Stimulated activated CD8-positive, alpha-beta memory T cell treated with anti-CD3 and anti-CD28 coated beads, Interleukin-15, amount 100 ng/mL, for 4 hours (primary cell): ENCODE results near the gene LTBP2.
"Not testable (repeated sequence)": the region's sequence is repeated elsewhere in the genome, so short reads cannot be mapped to it uniquely, and the experiment has no call there.

ENCODE experiments used
- DNase-seq, 2 donors: peaks; one replicate each; pipeline ENCODE4 v3.0.0-alpha.2; 2020; ENCODE audit warnings: low read depth in 2 of 2

Gene LTBP2

GRCh38 chr14:74482571-74482970 lies 129.5 kb downstream of the LTBP2 start:
- DNase-seq = no peak

DNA sequence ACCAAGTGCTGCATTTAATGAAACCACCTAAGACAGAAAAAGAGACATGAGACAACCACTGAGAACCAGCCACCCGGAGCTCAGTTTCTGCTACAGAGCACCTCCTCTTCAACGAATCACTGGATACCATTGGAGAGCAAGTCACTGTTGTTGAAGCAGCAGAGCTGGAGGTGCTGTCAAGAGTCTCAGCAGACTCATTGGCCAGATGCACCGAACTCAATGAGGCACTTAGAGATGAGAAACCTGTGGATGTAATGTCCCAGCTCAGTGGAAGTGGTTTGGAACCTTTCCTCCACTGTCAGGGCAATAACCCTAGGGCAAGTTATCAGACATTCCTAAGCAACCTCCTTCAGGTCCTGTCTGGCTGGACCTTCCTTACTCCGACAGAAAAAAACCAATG lies 132.0 kb downstream of the LTBP2 start:
- DNase-seq = no peak

DNA sequence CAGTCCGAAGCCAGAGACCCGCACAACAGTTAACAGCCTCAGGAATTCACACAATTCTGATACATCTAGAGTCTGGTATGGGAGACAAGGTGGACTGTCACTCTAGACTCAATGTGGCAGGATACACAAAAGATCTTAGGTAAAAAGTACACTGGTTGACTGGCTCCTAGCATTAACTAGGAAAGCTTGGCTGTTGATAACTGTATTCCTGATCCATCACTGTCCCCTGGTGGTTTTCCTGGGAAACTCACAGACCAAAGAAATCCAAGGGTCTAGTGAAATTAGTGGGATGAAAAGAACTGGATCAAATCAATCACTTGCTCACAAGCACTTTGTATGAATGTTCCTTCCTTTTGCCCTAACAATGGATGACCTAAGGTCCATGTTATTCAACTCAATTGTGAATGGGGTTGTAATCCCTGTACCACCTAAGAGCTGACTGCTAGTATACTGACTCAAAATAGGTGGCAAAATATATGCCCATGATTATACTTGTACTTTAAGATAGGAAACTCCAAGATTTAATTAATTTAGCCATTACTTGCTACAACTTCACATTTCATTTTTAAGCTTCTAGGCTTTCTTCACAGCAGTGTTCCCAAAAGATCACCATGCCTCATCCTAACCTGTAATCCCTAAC lies 132.9 kb downstream of the LTBP2 start:
- no peak for DNase-seq

- DNase-seq = no peak
Observed at GRCh38 chr14:74476607-74477006, 135.4 kb downstream of the LTBP2 start.

GRCh38 chr14:74476107-74476506 lies 135.9 kb downstream of the LTBP2 start:
- no peak for DNase-seq

DNA sequence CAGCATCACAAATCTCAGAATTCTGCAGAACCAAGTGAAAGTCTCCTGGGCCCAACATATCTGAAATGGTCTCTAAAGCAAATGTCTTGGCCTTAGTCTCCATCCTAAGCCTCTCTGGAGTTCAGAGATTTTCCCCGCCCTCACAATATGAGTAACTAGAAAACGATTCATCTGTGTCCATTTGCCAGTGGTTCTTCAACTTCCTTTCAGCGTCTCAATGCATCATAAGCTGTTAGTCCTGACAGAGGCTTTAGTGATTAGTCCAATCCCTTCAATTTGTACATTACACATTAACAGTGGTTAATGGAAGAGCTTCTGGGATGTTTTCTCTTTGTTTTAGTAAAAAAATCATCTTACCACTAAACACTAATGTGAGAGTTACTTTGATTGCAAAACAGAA lies 136.4 kb downstream of the LTBP2 start:
- DNase-seq = no peak

- no peak for DNase-seq
Observed at GRCh38 chr14:74474376-74474775, 137.7 kb downstream of the LTBP2 start.

- no peak for DNase-seq
Observed at GRCh38 chr14:74472601-74473000, 139.4 kb downstream of the LTBP2 start.

DNA sequence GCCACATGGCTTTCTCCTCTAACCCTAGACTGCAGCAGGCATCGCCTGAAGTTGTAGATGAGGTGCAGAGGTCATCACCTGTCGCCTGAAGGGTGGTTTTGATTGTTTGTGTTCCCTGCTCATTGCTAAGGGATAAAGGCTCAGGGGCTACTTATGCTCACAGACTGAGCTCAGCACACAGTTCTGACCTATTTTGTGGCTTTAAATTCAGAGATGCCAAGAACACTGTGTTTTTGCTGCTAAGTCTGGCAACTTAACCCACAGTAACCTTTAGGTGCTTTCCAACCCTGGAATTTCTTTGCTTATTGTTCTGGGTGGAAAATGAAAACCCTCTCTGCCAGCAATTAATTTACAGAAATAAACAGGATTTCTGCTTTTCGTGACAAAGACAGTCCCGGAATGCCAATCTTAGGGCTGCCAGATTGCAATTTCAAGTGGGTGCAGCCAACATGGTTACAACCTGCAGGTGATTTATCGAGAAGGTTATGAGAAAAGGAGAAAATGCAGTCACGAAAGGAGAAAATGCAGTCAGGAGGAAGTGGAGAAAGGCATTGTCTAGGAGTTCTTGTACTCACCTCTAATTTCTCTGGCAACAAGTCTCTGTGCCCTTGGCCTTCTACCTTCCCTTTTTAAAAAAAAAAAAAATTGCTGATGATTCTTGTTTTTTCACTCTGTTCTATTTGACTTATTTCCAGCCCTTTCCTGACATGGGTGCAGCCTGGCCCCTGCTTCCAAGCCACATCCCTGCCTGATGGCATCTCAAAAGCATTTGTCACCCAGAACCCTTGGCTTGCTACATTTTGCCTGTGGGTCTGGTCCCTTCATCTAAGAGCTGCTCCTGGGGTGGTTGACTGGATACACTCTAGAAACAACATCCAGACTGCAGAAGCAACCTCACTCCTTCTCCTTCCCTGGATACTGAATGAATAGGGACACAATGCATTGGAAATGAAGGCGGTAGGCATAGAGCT lies 142.2 kb downstream of the LTBP2 start:
- no peak for DNase-seq

- DNase-seq = no peak
Observed at GRCh38 chr14:74468513-74468912, 143.5 kb downstream of the LTBP2 start.

DNA sequence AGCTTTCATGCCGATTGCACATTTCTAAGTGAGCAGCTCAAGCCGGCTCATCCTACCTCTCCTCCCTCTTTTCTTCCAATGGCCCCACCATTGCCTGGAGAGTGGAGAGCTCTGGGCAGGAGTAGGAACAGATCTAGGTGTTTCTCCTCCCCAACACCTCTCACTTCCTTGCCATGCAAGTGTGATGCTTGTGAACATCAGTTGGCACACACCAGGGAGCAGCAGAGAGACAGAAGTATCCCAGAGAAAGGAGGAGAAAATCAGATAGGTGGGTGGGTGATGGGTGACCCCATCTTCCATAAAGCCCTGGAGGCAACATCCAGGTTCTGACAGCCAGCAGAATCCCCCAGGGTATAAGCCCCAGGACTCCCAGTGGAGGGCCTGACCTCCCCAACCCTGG lies 146.7 kb downstream of the LTBP2 start:
- no peak for DNase-seq

DNA sequence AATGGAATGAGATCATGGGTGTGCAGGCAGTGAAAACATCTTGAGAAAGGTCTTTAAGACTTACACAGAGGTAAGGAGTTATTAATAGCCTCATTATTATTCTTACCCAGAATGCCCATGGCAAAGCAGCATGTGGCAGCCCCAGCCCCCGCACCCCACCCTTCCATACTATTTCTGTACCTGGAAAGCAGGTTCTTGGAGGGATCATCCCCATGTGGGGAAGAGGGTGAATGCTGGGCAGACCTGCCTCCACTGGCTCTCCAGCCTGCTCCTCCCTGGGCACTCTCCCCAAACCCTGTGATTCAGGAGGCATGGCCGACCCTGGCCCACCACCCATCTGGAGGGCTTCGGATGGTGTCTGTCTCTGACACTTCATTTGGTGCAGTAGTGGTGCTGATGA lies 147.3 kb downstream of the LTBP2 start:
- DNase-seq = no peak

DNA sequence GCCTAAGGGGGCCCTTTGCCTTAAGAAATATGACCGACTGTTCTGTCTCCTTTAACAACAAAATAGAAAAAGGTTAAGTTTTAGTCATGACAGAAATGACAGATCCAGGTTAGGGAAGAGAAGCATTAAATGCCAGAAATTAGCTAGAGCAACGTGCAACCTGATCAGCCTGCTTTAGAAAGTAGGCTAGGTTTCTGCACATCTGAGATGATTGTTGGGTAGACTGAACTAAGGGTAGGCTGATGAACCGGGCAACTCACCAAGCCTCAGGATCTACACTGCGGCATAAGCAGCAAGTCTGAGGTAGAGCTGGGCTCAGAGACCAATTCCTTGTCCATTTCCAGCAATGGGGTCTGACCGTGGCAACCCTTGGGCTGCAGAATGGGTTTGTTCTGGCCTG lies 148.3 kb downstream of the LTBP2 start:
- no peak for DNase-seq

DNA sequence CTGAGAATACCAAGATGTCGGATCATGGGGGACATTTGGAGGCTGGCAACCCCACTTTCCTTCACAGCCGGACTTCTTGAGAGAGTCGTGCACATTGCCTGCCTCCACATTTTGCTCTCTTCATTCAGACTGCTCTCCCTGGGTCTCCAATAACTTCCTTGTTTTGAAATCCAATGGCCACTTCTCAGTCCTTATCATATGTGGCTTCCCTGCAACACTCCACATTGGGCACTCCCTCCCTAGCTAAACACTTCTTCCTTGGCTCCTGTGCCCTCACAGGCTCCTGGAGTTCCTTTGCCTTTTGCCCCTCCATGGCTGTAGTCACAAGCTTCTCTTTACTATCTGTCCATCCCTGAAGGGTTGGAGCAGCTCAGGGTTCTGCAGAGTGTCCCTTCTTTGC lies 149.0 kb downstream of the LTBP2 start:
- no peak for DNase-seq

DNA sequence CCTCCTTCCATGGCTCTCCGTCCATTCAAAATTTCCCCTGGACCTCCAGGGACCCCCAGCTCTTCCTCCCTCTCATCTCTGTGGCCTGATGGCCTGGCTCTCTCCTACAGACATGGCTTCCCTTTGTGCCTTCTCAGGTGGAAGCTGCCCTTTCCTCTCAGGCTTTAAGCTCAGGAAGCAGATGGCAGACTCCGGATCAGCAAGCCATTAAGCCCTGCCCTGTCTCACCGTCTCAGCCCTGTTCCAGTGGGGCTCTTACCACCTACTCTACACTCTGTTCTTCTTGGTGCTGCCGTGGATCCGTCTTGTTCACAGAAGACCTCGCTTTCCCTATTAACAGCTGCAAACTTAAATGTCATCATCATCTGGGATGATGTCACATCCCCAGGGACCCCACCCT lies 152.1 kb downstream of the LTBP2 start:
- DNase-seq = no peak

GRCh38 chr14:74459289-74459946 lies 152.6 kb downstream of the LTBP2 start:
- DNase-seq = no peak

- no peak for DNase-seq
Observed at GRCh38 chr14:74457565-74457895, 154.5 kb downstream of the LTBP2 start.

GRCh38 chr14:74456684-74457564 lies 155.1 kb downstream of the LTBP2 start:
- no peak for DNase-seq

DNA sequence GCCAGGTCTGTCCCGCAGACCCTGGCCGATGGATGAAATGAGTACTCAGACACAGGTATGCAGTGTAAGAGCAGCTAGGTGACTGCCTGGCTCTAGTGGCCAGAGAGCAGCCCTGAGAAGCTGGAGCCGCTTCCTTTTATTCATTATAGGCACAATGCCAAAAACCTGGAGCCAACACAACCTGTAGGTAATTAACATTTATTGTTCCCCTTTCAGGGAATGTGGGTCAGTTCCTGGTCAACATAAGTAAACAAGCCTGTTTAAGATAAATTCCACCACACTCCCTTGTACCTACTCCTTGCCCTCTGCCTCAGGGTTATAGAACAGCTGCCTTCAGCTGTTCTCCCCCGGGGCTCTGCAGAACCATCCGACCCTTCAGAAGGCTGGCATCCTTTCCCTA lies 157.6 kb downstream of the LTBP2 start:
- not testable (repeated sequence) for DNase-seq
